Panc1 (cell line): ENCODE data around the gene ZNF76.

Source experiments
- TF ChIP-seq, protein P1 (sequence below): fragments of 450-650 bp; IDR thresholded peaks from 2 replicates; pipeline ENCODE4 v1.5.1; 2017; ENCODE audit warnings: mild to moderate bottlenecking
- TF ChIP-seq, protein P2 (sequence below), 2 experiments: IDR thresholded peaks; 2 replicates each; pipeline ENCODE4 v1.6.1; 2011 to 2012; ENCODE audit warnings: low read depth in 2 of 2, control low read depth in 1 of 2, low read length in 1 of 2, mild to moderate bottlenecking in 1 of 2, moderate library complexity in 1 of 2; ENCODE audit not compliant: insufficient read depth in 1 of 2

DNA sequence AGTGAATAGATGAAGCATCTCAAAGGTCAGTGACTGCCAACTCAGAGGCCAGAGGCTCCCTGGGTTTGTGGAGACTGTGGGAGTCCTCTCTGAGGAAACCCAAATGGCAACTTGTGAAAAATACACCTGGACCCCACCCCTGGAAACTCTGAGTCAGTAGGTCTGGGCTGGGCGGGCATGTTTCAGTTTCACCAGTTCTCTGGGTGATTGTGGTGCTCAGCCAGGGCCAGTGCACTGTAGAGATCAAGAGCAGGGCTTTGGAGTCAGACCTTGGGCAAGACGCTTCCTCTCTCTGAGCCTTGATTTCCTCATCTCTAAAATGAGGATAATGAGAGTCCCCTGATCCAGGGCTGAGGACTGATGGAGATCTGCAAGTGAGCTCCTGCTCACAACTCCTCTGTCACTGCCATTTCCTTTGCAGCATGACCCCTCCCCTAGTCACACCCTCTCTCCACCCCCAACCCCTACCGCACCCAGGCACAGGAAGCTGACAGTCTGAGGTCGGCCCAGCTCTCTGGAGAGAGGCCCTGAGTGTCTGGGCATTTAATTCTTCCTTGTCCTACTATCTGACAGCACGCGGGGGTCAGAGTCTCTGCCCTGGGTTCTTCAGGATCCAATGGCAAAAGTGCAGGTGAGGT is 43.2 kb downstream of the ZNF76 start:
- TF ChIP-seq, protein P1, sequence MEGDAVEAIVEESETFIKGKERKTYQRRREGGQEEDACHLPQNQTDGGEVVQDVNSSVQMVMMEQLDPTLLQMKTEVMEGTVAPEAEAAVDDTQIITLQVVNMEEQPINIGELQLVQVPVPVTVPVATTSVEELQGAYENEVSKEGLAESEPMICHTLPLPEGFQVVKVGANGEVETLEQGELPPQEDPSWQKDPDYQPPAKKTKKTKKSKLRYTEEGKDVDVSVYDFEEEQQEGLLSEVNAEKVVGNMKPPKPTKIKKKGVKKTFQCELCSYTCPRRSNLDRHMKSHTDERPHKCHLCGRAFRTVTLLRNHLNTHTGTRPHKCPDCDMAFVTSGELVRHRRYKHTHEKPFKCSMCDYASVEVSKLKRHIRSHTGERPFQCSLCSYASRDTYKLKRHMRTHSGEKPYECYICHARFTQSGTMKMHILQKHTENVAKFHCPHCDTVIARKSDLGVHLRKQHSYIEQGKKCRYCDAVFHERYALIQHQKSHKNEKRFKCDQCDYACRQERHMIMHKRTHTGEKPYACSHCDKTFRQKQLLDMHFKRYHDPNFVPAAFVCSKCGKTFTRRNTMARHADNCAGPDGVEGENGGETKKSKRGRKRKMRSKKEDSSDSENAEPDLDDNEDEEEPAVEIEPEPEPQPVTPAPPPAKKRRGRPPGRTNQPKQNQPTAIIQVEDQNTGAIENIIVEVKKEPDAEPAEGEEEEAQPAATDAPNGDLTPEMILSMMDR: no peak
- TF ChIP-seq, protein P2, sequence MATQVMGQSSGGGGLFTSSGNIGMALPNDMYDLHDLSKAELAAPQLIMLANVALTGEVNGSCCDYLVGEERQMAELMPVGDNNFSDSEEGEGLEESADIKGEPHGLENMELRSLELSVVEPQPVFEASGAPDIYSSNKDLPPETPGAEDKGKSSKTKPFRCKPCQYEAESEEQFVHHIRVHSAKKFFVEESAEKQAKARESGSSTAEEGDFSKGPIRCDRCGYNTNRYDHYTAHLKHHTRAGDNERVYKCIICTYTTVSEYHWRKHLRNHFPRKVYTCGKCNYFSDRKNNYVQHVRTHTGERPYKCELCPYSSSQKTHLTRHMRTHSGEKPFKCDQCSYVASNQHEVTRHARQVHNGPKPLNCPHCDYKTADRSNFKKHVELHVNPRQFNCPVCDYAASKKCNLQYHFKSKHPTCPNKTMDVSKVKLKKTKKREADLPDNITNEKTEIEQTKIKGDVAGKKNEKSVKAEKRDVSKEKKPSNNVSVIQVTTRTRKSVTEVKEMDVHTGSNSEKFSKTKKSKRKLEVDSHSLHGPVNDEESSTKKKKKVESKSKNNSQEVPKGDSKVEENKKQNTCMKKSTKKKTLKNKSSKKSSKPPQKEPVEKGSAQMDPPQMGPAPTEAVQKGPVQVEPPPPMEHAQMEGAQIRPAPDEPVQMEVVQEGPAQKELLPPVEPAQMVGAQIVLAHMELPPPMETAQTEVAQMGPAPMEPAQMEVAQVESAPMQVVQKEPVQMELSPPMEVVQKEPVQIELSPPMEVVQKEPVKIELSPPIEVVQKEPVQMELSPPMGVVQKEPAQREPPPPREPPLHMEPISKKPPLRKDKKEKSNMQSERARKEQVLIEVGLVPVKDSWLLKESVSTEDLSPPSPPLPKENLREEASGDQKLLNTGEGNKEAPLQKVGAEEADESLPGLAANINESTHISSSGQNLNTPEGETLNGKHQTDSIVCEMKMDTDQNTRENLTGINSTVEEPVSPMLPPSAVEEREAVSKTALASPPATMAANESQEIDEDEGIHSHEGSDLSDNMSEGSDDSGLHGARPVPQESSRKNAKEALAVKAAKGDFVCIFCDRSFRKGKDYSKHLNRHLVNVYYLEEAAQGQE (IDR thresholded peaks at IDR 0.05; ENCODE audit: insufficient read depth in 1 of 2, low read depth in 2 of 2, low read length in 1 of 2): no peak
